ENCODE data around the gene HLA-DMB. TPM values are rescaled to one million over a fixed set of nuclear protein-coding genes. Genes with fewer than 3 reads are reported as not detected.

The HLA-DMB gene
- total RNA-seq, 1 donor from 2014 or later, result 0.26 TPM

- DNase-seq (ENCODE audit: low read depth) (peak; percentile 91), FAIRE-seq (no peak)
- TF ChIP-seq CTCF (IDR thresholded peaks at IDR 0.05; ENCODE audit: insufficient read depth, low read length, severe bottlenecking), result peak; percentile 42
- H3K36me3 ChIP-seq (ENCODE audit: control insufficient read depth, insufficient read depth, low read length), result peaks cover 20% of the 10 kb centered on the region
- H3K27me3 ChIP-seq (ENCODE audit: control insufficient read depth, insufficient read depth, low read length), result no peaks in the 10 kb centered on the region
- peak overlapping the region; percentile 91 for H3K4me3 ChIP-seq (ENCODE audit: low read depth, low read length)
Measured at GRCh38 chr6:32969685-32970412, 29.0 kb upstream of the HLA-DMB start.

GRCh38 chr6:32968867-32969684, 28.2 kb upstream of the HLA-DMB start:
- peak overlapping the region; percentile 91 for H3K4me3 ChIP-seq (ENCODE audit: low read depth, low read length)
- TF ChIP-seq CTCF (IDR thresholded peaks at IDR 0.05; ENCODE audit: insufficient read depth, low read length, severe bottlenecking), result peak; percentile 43
- no peaks in the 10 kb centered on the region for H3K27me3 ChIP-seq (ENCODE audit: control insufficient read depth, insufficient read depth, low read length)
- no peak for FAIRE-seq
- DNase-seq (ENCODE audit: low read depth), result peak; percentile 74
- peaks cover 12% of the 10 kb centered on the region for H3K36me3 ChIP-seq (ENCODE audit: control insufficient read depth, insufficient read depth, low read length)

GRCh38 chr6:32968093-32968866, 27.5 kb upstream of the HLA-DMB start, which contains the start of gene BRD2:
Gene BRD2, plus strand, starts transcription at chr6:32968594. Its CDS starts 4,305 bp downstream, at chr6:32972899.
- Histone ChIP-seq H3K4me3 (ENCODE audit: low read depth, low read length) (peak within 1 kb of the TSS; percentile 91), H3K36me3 (ENCODE audit: control insufficient read depth, insufficient read depth, low read length) (peaks cover 10% of the 10 kb centered on the region), H3K27me3 (ENCODE audit: control insufficient read depth, insufficient read depth, low read length) (no peaks in the 10 kb centered on the region)
- DNase-seq (ENCODE audit: low read depth), result peak; percentile 86
- TF ChIP-seq CTCF (IDR thresholded peaks at IDR 0.05; ENCODE audit: insufficient read depth, low read length, severe bottlenecking), result no peak
- FAIRE-seq, result no peak

- peaks cover 2% of the 10 kb centered on the region for H3K36me3 ChIP-seq (ENCODE audit: control insufficient read depth, insufficient read depth, low read length)
- FAIRE-seq (no peak), DNase-seq (ENCODE audit: low read depth) (peak; percentile 59)
- no peaks in the 10 kb centered on the region for H3K27me3 ChIP-seq (ENCODE audit: control insufficient read depth, insufficient read depth, low read length)
- TF ChIP-seq CTCF (IDR thresholded peaks at IDR 0.05; ENCODE audit: insufficient read depth, low read length, severe bottlenecking), result peak; percentile 51
- H3K4me3 ChIP-seq (ENCODE audit: low read depth, low read length), result peak overlapping the region; percentile 91
Measured at GRCh38 chr6:32967151-32968091, 26.6 kb upstream of the HLA-DMB start.

- no peak for TF ChIP-seq CTCF (IDR thresholded peaks at IDR 0.05; ENCODE audit: insufficient read depth, low read length, severe bottlenecking)
- FAIRE-seq (no peak), DNase-seq (ENCODE audit: low read depth) (no peak)
- Histone ChIP-seq H3K4me3 (ENCODE audit: low read depth, low read length) (no peak overlapping the region), H3K36me3 (ENCODE audit: control insufficient read depth, insufficient read depth, low read length) (no peaks in the 10 kb centered on the region), H3K27me3 (ENCODE audit: control insufficient read depth, insufficient read depth, low read length) (no peaks in the 10 kb centered on the region)
Measured at GRCh38 chr6:32964776-32965175, 23.9 kb upstream of the HLA-DMB start.
